ENCODE results near the gene CAPN8.

GRCh38 chr1:223558512-223558911 is 107.0 kb downstream of the CAPN8 start:
- no peak for TF ChIP-seq CTCF (IDR thresholded peaks at IDR 0.05)
- no peak for TF ChIP-seq EZH2 (IDR thresholded peaks at IDR 0.05; ENCODE audit: borderline replicate concordance, insufficient read depth, low read depth, low read length, poor library complexity, severe bottlenecking)

Measured in B cell (primary cell).